NCI-H1930 (cell line): Measurements from ENCODE around the gene TUBGCP2.

Source experiments
- DNase-seq, 2 experiments: peaks; one replicate each; lab custom pipeline; 2025; lab: John Stamatoyannopoulos, UW

Gene TUBGCP2

DNA sequence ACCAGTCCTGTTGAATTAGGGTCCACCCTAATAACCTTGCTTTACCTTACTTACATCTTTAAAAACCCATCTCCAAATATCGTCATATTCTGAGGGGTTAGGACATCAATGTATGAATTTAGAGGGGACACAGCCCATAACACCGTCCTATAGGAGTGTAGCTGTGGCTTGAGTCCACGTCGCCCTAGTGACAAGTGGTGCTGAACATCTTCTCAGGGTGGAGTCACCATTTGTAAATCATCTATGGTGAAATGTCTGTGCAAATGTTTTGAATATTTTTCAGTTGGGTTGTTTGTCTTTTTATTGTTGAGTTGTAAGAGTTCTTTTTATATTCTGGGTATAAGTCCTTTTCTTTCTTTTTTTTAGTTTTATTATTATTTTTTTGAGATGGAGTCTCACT lies 33.3 kb upstream of the TUBGCP2 start:
- no peak for DNase-seq

GRCh38 chr10:133339708-133340380 lies 31.2 kb upstream of the TUBGCP2 start:
- DNase-seq = no peak

DNA sequence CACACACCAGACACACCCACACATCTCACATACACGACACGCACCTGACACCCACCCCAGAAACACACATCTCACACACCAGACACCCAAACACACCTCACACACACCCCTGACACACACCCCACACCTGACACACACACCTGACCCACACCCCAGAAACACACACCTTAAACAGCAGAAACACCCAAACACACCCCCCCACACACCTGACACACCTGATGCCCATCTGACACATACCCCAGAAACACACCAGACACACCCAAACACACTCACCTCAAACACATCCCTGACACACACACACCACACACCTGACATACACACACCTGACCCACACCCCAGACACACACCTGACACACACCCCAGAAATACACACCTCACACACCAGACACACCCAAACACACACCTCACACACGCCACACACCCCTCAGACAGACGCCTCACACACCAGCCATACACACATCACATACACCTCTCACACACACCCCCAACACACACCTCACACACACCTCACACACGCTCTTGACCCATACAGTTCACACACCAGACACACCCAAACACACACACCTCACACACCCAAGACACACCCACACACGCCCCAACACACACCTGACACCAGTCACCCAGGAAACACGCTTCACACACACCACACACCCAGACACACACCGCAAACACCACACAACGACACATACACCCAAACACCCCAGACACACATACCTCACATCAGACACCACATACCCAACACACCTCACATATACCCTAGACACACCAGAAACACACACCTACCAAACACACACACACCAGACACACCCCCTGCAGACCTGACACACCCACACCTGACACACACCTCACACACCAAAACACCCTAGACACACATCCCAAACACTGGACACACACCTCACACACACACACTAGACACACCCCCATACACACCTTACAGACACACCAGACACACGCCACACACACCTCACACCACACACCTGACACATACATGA lies 29.7 kb upstream of the TUBGCP2 start:
- DNase-seq = no peak

GRCh38 chr10:133337370-133337725 lies 28.7 kb upstream of the TUBGCP2 start:
- DNase-seq = no peak

- peak; percentile 45 to 48 for DNase-seq
Observed at GRCh38 chr10:133336577-133337369, 28.1 kb upstream of the TUBGCP2 start, which contains the start of gene CALY. Gene CALY (minus strand): TSS chr10:133336896. CDS start chr10:133328989, 7,907 bp downstream.

GRCh38 chr10:133336118-133336576 lies 27.5 kb upstream of the TUBGCP2 start:
- no peak for DNase-seq

DNA sequence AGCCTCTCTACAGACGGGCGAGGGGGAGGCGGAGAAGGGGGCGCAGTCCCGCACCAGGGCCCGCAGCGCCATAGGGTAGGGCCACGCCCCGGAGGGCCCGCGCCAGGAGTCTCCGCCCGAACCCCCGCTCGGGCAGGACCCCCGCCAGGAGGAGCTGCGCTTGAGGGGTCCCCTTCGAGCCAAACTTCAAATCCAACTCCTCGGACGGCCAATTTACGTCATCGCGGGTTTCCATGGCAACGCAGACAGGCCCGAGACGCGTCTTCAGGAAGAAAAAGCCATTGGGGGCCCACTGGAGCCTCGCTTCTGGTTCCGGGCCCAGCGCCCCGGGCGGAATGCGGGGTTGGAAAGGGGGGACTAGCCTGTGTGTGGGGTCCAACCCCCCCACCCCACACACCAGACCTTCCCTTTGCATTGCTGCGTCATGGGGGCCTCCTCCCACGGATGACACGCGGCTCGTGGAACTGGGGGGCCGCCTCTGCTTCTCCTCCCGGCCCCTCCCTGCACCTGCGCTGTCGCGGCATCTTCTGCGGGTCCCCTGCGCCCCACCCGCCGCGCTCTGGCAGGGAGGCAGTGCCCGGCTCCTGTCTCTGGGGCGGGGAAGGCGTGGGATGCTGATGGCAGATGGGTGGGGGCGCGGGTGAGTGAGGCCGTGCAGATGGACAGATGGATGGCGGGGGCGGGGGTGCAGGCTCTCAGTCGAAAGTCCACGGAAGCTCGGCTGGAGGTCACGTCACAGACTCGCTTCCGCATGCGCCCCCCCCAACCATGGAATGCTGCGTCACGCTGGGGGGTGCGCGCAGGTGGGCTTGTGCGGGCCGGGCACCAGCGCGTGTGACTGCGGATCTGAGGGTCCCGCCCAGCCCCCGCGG lies 26.8 kb upstream of the TUBGCP2 start:
- no peak for DNase-seq

DNA sequence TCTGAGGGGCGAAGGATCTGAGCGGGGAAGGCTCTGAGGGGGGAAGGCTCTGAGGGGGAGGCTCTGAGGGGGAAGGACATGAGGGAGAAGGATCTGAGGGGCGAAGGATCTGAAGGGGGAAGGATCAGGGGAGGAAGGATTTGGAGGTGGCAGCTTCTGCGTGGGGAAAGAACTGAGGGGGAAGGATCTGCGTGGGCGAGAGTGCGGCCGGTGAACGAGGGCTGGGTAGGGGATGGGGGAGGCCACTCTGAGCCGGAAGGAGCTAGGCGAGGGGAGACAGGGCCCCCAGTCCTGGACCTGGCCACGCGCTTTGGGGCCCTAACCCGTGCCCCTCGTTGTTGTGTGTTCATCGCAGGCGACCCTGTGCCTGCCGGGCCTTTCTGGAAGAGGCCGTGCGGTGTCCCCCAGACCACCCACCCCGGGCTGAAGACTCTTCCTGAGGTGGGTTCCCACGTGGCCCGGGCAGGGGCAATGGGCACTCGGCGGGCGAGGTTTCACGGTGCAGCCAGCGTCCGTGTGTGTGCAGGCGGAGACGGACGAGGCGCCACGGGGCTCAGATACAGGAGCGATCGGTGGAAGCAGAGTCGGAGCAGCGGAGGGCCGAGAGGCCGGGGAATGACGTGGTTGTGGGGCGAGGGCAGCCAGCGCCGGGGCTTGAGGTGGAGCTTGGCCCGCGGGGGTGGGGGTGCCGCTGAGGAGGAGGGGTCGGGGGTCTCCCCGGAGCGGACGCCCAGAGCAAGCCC lies 26.0 kb upstream of the TUBGCP2 start:
- DNase-seq = no peak

GRCh38 chr10:133332936-133333699 lies 24.4 kb upstream of the TUBGCP2 start:
- DNase-seq = no peak

DNA sequence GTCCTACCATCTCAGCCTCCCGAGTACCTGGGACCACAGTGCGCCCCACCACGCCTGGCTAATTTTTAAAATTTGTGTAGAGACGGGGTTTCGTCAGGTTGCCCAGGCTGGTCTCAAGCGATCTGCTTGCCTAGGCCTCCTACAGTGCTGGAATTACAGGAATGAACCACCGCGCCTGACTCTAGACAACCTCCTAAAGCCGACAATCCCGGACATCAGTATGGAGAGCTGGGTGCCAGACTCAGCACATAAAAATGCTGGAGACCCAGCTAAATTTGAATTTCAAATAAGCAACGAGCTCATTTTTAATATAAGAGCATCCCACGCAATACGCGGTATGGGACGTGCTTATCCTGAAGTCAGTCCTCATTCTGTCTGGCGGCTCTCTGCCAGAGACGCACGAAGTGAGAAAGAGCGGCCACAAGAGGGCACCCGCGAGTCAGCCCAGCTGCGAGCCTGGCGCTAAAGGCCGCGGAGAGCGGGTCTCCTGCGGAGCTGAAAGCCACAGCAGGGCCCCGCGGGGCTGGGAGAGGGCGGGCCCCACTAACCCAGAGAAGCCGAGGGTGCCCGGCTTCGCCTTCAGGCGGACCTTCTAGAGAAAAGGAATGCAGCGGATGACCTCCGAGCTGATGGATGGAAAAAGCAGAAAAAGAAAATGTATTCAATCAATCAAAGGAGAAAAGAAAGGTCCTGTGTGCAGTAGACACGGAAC lies 21.0 kb upstream of the TUBGCP2 start:
- peak; percentile 22 to 72 for DNase-seq

GRCh38 chr10:133328358-133329343 lies 20.0 kb upstream of the TUBGCP2 start:
- DNase-seq = no peak

- DNase-seq = no peak
Observed at GRCh38 chr10:133327651-133328357, 19.1 kb upstream of the TUBGCP2 start.

DNA sequence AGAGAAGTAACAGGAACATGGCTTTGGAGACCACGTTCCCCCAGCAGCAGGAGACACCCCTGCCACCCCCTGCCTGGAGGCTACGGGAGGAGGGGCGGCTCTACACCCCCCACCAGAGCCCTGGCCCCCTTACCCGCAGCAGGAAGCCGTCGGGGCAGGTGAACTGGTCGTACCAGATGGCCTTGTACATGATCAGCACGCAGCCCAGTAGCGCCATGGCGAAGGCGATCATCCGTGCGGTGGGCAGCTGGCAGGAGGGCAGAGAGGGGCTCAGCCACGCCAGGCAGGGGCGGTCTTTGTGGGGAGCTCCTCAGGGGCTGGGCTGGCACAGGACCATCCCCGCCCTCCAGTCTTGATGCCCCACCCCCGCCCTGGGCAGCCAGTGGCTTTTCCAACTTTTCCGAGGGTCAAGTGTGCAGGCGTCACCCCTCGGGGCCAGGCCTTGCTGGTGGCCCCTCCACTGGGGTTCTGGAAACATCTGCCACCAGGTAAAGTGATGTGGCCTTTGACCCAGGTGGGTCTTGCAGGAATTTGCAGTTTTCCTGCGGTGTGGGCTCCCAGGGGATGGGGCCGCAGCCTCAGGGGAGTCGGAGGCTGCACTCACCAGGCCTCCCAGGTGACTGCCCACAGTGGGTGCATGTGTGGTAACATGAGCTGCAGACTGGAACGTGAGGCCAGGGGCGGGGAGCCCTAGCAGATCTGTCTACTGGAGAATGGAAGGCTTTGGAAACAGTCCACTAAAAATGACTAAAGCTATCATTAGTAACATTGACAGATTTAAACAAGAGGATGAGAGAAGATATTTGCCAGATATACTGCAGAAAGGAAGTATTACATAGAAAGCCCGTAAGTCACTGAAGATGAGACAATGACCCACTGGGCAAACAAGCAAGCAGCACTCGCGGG lies 18.3 kb upstream of the TUBGCP2 start:
- no peak for DNase-seq

DNA sequence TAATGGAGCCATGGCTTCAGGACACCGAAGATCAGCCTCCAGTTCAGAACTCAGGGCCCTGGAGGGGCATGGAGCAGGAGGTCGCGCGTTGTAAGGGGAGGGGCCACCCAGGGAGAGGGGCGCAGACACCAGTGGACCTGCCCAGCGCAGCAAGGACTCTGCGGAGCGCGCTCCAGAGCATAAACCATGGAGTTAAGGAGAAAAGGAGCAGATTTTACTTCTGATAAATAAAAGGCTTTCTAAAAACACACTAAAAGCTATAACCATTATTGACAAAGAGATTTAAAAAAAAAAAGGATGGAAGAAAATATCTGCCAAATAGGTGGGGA lies 17.5 kb upstream of the TUBGCP2 start:
- no peak for DNase-seq

- DNase-seq = no peak
Observed at GRCh38 chr10:133325440-133326222, 17.0 kb upstream of the TUBGCP2 start.
